ENCODE measurements around the gene ELMO1.

The ELMO1 gene

DNA sequence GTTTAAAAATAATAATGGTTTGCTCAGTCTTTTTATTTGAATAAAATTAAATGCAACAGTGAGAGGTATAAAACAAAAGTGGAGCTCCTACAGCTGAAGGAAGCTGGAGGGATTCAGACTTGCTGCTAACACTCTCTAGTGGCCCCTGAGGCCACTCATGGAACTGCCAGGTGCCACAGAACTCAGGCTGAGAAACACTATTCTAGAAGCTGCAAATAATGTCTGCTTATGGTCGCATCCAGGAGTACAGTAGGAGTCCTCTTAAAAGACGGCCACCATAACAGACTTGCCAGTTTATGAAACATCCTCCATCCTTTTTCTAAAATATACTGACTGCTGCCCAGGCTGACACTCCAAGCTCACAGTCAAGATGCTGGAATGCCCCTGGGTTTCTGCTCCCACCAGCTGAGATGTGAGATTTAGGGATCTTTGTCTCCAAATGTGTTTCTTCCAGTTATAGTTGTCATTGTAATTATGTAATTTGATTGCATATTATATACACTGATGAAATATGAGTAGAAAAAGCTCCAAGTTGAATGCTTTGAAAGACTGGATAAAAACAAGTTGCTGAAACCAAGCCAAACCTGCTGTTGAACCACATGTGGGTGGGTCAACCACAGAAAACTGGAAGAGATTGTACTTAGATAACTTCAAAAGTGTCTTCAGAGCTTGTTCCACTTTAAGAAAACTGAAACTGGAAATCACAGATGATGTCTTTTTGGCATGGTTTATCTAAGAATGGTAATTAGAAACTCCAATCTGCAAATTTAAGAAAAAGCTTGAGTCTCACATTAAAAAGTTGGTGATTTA lies 510.7 kb downstream of the ELMO1 start:
- no peak for DNase-seq

DNA sequence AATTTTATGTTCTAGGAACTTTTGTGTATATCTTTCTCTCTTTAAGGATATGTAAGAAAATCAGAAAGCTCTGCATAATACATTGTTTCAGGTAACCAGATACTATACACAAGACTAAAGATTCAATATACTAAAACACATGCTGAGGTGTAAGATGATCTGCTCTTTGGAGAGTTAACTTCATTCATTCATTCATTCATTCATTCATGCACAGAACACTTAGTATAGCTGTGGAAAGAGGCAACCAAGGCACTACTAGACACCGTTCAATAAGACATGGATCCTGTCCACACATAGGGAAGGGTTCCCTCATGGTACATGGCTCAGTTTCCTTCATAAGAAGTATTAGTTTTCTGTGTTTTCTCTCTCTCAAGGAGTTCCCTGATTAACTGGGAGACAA lies 516.8 kb downstream of the ELMO1 start:
- DNase-seq, result no peak

DNA sequence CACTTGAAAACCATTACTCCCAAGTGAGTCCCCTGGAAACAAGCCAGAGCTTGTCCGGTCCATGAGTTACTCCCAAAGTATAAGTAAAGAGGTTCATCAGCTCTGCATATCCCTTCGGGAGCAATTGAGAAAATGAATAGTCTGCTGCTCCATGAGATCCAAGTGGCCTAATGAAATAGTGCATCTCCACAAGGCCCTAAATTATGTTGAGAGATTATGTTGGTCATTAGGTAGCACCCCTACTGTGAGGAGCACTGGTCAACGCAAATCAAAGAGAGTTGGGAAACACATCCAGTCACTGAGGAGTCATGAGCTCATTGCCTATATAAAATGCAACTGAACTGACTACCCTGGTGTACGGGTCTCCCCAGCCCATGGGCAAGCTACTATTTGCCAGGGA lies 518.9 kb downstream of the ELMO1 start:
- no peak for DNase-seq

DNA sequence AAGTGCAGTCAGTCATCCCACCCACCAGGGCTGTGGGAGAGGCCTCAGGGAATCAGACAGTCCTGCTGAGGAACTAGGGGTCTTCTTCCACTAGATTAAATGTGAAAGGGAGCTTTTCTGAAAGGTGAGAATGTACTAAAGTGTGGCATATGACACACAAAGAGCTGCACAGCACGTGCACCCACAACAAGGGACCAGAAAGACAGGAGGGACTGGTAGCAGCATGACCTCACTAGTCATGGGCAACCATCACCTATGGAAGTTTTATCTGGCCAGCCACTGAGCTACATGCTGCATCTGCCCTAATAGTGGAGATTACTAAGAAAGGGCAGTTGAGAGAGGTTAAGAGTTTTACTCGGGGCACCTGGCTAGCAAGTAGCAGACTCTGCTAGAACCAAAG lies 519.9 kb downstream of the ELMO1 start:
- DNase-seq, result no peak

DNA sequence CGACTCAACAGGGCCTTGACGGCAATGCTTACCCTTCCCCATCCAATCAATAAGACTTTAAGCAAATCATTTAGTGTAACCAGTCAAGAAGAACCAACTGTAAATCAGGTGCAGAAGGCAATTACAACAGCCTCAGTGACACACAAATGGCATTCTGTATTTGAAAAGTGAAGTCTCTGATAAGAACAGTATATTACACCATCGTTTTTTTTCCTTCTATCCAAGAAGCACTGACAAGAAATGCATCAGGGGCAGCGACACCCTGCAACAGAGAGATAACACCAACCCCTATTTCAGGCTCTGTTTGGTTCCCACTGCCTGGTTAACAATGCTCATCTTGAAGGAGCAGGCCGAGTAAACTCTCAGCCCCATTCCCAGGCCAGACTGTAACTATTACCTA lies 520.4 kb downstream of the ELMO1 start:
- DNase-seq, result no peak

DNA sequence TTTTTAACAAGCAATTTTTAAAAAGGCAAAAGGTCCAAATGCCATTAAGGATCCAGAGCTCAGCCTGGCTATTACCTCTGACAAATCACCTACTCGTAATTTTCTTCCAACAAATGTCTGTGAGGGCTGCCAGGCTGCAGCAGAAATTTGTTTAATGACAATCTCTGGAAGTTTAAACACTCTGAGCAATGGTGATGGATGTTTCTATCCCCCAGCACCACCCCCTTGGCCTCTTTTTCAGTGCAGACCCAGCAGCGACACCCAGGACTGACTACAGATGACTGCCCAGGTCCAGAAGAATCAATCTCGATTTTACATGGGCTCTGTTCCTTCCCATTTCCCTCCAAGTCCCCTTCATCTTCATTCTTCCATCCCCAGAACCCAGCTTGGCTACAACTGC lies 523.0 kb downstream of the ELMO1 start:
- DNase-seq, result no peak

DNA sequence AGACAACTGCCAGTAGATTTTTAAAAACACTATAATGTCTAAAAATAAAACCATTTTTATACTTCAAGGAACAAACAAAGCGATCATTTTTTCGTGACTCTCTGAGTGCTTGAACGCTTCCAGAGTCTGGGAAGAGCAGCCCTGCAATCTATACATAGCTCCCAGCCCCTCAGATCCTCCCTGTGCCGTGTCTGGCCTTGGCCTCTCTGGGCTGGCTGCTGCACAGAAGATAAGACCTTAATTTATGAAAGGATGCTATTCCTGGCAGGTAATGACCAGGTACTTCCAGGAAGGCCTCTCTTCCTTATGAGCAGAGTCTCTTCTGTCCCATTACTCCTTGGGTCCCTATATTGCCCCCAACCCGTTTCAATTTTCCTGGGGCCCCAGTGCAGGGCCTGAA lies 523.5 kb downstream of the ELMO1 start:
- no peak for DNase-seq

DNA sequence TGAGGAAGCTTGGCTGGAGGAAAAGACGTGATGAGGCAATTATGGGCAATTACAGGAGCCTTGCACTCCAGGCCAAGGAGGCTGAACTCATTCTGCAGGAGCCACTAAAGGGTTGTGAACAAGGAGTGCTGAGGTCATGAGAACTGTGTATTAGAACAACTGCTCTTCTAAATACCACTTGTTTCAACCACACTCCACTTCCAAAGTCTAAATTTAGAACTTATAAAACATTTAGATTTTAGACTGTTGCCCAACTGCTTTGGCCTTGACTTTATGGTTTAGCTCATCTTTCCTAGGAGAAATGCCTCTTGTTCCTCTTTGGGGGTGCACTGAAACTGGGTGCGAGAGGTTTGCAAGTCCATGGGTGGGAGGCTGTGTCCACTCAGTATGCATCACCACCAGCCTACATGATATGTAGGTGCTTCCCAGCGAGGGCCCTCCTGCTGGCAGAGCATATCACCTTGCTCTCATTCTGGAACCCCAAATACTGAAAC lies 524.7 kb downstream of the ELMO1 start:
- no peak for DNase-seq

DNA sequence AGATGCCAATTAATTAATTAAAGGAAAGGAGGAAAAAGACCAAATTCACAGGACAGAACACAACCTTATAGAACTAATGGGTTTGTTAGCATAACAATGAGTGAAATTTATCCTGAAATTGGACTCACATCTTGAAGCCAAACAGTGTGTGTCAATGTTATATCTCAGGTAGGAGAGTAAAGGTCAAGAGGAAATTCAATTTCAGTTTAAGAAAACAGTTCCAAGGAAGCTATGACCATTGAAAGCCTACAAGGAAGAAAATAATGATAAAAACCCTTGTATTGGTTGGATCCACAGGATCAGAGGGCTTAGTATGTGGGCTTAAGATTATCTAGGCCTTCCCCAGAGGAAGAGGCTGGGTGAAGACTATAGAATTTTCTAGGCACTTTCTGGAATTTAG lies 525.5 kb downstream of the ELMO1 start:
- DNase-seq, result no peak

DNA sequence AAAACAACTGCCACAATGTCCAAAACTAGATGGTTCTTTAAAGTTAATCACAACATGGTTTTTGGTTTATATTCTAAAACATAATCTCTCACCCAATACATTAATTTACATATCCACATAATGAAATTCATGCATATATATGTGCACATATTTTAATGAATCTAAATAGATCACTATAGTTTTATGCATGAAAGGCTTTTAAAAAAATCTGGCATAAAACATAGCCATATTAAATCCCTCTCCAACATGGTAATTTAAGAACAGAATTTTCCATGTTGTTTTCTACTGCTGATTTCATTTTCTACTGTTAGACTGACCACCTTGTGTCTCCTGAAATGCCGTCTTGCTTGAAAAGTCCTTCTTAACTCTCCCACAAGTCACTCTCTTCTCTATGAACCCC lies 528.2 kb downstream of the ELMO1 start:
- no peak for DNase-seq

DNA sequence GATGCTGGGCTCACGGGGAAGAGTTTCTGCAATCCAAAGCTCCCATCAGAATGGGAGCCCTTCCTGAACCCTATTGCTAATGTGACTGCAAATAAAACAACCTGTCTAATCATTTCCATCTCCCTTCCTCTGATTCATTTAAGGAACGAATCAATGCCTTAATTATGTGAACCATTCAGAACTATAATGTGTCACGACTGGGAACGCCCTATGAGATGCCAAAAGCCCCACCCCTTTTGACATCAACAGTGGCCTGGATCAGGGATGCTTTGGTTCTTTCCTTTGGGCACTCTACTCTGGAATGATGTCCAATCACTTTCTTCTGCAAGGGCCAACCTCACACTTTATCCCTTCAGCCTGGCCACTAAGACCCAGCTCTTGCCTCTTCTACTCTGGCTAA lies 528.9 kb downstream of the ELMO1 start:
- no peak for DNase-seq

DNA sequence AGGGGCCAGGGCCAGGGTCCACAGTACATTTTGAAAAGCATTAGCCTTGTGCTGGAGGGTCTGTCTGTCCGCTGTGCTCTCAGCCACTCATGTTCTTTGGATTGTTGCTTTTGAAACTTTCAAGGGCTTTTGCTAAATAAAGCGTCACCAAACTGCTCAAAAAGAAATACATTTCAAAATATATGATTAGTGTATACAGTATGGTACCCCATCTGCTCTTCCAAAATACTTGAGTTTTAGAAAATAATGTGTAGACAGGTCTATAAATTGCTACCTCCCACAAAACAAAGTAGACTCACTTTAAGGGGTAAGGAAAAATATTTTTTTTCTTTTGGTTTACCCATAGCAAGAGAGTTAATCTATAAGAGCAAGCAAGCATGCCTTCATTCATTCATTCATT lies 530.1 kb downstream of the ELMO1 start:
- no peak for DNase-seq

DNA sequence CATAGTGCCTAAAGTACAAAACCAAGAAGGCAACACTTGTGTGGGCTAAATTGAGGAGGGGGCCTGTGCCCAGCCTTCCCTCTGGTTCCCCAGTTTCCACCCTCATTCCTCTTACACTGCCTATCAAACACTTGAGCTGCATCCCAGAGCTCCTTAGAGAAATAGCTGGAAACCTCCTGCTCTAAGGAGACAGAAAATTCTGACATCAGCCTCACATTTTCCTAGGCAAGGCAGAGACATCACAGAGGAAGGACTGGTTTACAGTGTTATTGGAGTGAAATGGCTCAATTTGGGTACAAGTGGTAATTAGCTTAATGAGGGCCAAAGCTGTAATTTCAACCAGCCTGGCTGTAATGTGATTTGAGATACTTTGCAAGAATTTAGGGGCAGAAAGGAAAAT lies 532.0 kb downstream of the ELMO1 start:
- DNase-seq, result no peak

DNA sequence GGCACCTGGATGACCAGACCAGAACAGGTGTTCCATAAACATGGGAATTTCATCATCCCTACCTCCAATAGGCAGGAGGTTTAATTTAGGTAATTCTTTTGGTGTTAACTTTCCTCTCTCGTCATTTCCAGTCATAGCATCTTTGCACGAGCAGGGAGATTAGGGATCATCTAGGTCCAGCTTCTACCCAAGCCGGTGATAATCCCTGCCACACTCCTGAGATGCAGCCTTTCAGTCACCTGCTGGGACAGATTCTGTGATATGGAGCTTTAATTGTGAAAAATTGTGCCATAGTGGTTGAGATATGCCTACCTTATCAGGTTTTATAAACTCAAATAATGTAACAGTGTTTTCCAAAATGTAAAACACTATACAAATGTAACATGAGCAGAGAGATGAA lies 532.5 kb downstream of the ELMO1 start:
- no peak for DNase-seq

DNA sequence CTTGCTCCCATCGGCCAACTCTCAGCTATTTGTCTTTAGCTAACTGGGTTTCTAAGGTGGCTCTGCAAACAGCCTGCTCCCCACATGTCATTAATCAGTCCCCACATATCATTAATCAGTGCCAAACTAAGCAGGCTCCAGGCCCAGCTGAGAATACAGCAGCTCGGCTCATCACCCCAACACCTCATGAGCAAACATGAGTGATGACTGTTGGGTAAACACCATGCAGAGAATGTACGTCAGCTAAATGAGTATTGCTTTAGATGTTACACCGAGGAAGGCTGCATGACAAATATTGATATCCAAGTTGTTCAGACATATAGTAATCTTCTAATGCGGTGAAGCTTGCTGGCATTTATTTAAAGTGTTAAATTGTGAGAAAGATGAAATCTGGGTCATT lies 536.9 kb downstream of the ELMO1 start:
- DNase-seq, result no peak

DNA sequence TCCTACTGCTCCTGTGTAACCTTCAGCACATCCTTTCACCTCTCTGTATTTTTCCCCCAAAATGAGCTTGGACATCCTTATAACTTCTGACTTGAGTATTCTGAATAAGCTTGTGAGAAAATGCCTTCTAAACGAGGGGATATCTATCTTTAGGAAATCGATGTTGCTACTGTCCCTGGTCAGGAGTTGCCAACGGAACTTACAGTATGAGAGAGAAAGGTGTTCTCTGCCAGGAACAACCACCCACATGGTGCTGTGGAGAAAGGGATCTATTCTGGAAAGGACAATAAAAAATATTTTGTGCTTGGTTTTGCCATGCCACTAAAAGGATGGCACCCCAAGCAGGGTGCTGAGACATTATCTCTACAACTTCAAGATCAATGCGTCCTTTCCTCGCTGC lies 537.8 kb downstream of the ELMO1 start:
- DNase-seq, result no peak

DNA sequence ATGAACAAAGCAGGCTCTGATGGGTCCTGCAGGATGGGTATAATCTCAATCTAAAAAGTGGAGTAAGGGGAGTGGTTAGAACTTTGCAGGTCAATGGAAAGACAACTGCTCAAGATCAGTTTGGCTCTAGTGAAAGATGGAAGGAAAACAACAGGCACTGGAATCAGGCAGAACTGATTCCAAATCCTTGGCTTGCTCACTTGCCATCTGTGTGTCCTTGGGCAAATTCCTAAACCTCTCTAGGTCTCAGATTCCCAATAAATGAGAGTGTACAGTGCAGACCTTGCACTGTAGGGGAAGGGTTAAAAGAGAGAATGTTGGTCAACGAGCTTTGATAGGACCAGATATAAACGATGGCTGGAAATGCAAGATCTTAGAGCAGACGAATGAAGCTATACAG lies 538.3 kb downstream of the ELMO1 start:
- DNase-seq, result no peak

DNA sequence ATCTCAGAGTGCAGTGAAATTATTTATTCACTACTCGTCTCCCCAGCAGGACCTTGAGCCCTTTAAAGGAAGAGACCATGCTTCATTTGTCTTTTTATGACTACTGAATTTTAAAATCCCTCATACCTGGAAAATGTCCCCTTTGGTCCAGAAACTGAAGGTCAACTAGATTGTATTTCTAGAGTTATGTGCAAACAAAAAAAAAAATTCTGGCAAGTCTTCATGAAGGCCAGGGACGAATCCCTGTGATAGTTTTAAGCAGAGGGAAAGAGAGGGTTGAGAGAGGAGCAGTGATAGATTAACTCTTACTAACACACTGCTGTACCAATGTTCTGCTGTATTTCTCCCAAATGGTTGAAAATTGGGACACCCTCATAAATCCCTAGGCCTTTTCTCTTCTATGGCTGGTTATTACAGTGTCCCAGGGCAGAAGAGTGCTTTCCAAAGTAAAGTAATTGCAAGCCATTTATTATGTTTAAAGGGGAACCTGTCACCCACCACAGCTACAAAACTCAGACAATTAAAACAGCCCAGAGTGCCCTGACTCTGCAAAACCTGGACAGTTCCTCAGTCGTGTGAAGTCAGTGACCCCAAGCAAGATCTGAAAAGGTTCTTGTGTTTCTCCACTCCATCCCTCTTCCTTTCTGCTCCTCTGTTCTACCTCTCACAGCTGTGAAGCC lies 541.6 kb downstream of the ELMO1 start:
- DNase-seq, result no peak

DNA sequence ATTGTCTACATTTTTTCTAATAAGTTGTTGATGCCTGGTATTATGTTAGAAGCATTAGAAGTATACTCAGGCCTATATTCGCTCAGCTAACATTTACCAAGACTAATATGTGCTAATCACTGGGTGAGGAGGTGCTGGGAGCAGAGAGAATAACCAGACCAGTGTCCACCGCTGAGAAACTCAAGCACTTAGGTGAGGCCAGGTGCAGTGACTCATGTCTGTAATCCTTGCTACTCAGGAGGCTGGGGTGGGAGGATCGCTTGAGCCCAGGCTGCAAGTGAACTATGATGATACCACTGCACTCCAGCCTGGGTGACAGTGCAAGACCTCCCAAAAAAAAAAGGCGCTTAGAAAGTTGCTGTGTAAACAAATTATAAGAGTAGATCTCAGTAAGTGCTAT lies 542.2 kb downstream of the ELMO1 start:
- no peak for DNase-seq

DNA sequence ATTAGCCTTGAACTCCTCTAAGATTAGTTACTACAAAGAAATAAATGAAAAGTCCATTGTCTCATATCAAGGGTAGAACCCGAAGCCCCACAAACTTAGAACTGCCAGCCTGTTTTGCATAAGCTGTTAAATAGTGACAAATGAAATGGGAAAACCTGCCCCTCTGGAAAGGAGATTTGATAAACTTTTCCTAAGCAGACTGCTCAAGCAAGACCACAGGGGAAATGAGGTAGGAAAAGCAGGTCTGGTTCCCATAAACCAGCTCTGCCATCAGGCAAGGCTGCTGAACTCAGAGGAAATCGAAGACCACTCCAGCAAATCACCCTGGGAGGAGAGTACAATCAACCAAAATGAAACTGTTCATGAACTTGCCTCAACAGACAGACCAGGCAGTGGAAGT lies 542.8 kb downstream of the ELMO1 start:
- no peak for DNase-seq

DNA sequence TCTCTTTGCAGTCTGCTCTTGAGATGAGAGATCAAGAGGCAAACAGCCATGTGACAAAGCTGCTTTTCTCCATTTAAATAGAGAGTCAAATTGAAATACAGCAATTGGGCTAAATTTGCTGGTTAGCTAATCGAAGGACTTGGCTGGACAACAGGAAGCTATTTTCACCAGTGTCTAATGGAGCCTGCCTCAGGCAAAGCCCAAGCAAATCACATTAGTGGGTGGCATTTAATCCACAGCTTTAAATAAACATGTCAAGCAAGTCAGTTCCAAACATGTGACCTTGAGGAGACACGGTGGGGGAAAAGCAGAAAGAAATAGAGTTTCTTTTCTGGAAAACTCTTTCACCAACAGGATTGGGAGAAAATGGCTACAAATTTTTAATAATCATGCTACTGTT lies 543.9 kb downstream of the ELMO1 start:
- DNase-seq, result no peak

DNA sequence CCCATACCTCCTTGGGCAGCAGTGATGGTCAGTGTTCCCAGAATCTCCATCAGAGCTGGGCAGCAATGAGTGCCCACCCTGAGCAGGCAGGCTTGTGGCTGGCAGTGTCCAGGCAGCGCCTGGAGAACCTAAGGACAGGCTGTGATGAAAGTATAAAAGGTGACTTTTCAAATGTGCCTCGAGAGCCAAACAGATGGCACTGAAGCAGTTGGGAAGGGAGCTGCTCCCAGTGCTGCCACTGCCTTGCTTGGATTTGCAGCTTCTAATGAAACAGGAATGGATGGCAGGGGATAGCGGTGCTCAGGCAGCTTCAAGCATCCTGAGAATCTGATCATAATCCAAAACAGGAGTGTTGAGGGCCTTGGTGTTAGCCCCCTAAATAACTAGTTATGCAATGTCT lies 544.6 kb downstream of the ELMO1 start:
- DNase-seq, result no peak

DNA sequence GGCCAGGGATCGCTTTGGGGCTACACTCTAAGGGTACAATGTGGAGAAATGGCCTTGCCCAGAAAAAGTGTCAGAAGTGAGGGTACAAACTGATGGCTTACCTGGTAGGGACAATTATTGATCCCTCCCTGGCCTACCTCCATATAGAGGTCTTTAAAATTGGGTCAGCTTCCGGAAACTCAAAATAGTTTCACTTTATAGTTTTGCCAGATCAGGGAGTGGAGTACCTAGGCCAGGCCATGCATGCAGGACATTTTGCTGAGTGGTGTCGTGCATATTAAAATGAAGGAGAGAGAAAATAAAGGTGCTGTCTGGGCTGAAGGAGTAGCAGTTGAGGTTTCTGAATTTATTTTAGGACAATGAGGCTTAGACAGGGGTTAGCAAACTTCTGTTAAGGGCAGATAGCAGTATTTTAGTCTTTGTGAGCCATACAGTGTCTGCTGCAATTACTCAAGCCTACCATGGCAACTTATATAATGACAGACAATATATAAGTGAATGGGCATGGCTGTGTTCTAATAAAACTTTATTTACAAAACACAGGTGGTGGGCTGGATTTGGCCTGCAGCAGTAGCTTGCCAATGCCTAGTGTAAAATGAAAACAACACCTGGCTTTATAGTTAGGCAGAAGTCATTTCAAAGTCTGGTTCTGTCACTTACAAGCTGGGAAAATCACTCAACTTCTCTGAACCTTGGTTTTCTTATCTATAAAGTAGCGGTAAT lies 547.5 kb downstream of the ELMO1 start:
- no peak for DNase-seq

DNA sequence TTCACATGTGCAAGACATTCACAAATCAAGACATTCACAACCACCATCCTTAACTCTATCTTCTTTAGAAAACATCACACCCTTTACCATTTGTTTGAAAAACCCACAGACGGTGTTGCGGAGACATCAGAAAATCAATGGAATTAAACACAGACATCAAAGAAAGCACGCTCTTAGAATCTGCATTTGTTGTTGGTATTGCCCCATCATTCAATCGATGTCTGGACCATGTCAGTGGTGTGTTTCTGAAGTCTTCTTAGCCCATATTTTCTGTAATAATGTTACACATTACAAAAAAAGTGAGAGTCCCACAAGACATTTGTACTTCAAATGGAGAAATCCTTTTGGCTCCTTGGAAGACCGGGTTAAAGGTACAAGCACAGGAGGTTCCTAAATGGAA lies 550.5 kb downstream of the ELMO1 start:
- no peak for DNase-seq

Measured in fibroblast of skin of scalp (primary cell).